HepG2 (cell line): ENCODE data around the gene UBXN1. TPM values are rescaled to one million over a fixed set of nuclear protein-coding genes. Genes with fewer than 3 reads are reported as not detected.

Experiments
- HOMEZ ChIP-seq: IDR thresholded peaks from 2 replicates; pipeline ENCODE4 v1.6.1; 2016; ENCODE audit warnings: low read depth
- MTA1 ChIP-seq: sonication (generic); formaldehyde crosslinking; IDR thresholded peaks from 2 replicates; pipeline ENCODE4 v1.4.0; 2020; ENCODE audit warnings: missing genetic modification reagents, mild to moderate bottlenecking, borderline replicate concordance
- PRPF4 ChIP-seq: fragments of 200-400 bp; formaldehyde crosslinking; IDR thresholded peaks from 2 replicates; pipeline ENCODE4 v1.6.1; 2016; ENCODE audit warnings: low read length, low read depth; ENCODE audit not compliant: poor library complexity, severe bottlenecking
- ZNF646 ChIP-seq: sonication (generic); formaldehyde crosslinking; IDR thresholded peaks from 2 replicates; pipeline ENCODE4 v1.9.0; 2021; ENCODE audit warnings: mild to moderate bottlenecking, missing genetic modification reagents
- ZNF672 ChIP-seq: sonication (generic); formaldehyde crosslinking; IDR thresholded peaks from 2 replicates; pipeline ENCODE4 v1.8.1; 2022; ENCODE audit warnings: missing genetic modification reagents
- polyA plus RNA-seq, 8 experiments: library from polyadenylated mRNA; depleted of rRNA in 3 of 8; stranded (reverse) in 7 of 8; unstranded in 1 of 8; fragments of >200 nt; fragmentation: Illumina TruSeq in 4 of 8; extraction: Trizol in 4 of 8; gene quantifications; 2 replicates each; pipeline versions ENCODE4 v1.2.1 to v1.2.3, GENCODE V29; 2011 to 2016; ENCODE audit warnings: low read depth in 4 of 8, missing spikeins in 1 of 8, mixed read lengths in 1 of 8; ENCODE audit not compliant: insufficient read depth in 1 of 8
- total RNA-seq, 5 experiments: library from RNA; depleted of rRNA; stranded (reverse); fragments of >200 nt; fragmentation: Illumina TruSeq; extraction: Trizol; gene quantifications; 2 replicates each; pipeline ENCODE4 v1.2.3, GENCODE V29; 2016; ENCODE audit warnings: low read depth in 1 of 5

Gene UBXN1
- total and polyA plus RNA-seq, 2 of the 13 experiments (the other 11 are each of a cell fraction or from before 2014, with no cell fraction given), result 47.5 to 52.4 TPM

- TF ChIP-seq ZNF646 (no peak), MTA1 (CRISPR knock-in tag) (no peak), ZNF672 (CRISPR knock-in tag) (no peak), HOMEZ (CRISPR knock-in tag) (no peak), PRPF4 (no peak)
Observed at GRCh38 chr11:62688491-62688890, 9.6 kb upstream of the UBXN1 start (continued).
